GM04503 (cell line): ENCODE data around the gene AGT.
"Not testable (repeated sequence)": the region's sequence is repeated elsewhere in the genome, so short reads cannot be mapped to it uniquely, and the experiment has no call there.

Experiments used
- DNase-seq: peaks from one replicate; pipeline ENCODE4 v3.0.0-alpha.2; 2012; ENCODE audit warnings: low read depth

The AGT gene

DNA sequence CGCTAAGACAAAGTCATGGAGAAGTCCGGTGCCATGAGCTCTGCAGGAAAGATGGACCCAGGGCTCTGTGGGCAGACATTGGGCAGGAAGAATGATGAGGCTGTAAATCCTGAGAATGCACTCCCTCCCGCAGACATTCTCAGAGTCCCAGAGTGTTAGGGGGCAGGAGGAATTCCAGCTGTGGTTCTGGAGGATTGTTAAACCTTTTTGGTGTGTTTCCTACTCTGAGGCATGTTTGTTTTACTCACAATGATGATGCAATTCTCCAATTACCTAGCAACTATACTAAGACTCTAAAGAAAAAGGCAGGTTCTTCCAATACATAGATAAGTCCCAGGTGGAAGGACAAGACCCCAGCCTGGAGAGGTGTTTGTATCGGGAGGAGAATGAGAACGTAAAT is 30.5 kb upstream of the AGT start:
- DNase-seq, result peak; percentile 23

GRCh38 chr1:230743899-230744298 is 30.0 kb upstream of the AGT start:
- DNase-seq, result no peak

DNA sequence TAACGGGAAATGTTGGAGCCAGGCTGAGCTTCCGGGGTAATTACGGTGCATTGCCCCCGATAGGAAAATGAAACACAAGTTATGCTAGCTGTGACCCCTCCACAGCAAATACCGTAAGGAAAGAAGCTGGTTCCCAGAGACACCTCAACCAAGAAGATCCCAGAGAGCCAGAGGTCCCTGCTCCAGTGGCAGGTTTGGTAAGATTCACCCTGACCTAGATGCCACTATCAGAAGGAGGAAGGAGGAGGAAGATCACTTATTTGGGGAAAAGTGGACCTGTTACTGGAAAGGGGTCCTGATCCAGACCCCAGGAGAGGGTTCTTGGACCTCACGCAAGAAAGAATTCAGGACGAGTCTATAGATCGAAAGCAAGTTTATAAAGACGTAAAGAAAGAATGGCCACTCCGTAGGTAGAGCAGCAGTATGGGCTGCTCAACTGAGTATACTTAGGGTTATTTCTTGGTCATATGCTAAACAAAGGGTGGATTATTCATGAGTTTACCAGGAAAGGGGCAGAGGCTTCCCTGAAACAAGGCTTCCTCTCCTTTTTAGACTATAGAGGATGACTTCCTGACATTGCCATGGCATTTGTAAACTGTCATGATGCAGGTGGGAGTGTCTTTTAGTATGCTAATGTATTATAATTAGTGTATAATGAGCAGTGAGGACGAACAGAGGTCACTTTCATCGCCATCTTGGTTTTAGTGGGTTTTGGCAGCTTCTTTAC is 25.8 kb upstream of the AGT start:
- no peak for DNase-seq

DNA sequence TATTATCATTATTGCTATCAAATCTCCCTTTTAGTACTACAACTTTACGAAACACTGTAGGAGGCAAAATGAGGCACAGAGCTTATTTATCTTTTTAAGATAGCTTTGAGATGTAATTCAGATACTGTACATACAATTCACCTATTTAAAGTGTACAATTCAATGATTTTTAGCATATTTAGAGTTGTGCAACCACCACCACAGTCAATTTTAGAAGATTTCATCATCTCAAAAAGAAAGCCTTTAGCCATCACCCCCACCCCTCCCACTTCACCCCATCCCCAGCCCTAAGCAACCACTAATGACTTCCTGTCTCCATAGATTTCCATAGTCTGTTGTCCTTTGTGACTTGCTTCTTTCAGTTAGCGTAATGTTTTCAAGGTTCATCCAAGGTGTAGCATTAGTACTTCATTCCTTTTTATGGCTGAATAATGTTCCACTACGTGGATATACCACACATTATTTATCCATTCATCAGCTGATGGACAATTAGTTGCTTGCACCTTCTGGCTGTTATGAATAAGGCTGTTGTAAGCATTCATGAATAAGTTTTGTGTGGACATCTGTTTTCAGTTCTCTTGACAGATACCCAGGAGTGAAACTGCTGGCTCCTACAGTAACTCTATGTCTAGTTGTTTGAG is 23.8 kb upstream of the AGT start:
- no peak for DNase-seq

DNA sequence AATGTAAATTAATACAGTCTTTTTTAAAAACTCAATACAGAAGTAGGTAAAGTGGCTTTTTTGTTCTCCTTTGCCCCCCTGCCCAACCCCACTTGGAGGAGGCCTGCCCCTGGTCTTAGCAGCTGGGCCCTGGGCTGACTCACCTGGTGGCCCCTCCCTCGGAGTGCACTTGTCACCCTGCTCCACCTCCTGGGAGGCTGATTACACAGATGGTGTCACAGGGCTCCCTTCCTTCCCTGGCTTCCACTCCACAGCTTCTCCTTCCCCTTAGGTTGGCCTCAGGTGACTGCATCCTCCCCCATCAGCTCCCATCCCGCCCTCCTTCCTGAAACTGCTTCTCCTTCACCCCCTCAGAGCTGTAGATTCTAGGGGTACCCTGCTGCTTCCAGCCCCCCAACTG is 21.5 kb upstream of the AGT start:
- no peak for DNase-seq

GRCh38 chr1:230730977-230731376 is 17.1 kb upstream of the AGT start:
- no peak for DNase-seq

DNA sequence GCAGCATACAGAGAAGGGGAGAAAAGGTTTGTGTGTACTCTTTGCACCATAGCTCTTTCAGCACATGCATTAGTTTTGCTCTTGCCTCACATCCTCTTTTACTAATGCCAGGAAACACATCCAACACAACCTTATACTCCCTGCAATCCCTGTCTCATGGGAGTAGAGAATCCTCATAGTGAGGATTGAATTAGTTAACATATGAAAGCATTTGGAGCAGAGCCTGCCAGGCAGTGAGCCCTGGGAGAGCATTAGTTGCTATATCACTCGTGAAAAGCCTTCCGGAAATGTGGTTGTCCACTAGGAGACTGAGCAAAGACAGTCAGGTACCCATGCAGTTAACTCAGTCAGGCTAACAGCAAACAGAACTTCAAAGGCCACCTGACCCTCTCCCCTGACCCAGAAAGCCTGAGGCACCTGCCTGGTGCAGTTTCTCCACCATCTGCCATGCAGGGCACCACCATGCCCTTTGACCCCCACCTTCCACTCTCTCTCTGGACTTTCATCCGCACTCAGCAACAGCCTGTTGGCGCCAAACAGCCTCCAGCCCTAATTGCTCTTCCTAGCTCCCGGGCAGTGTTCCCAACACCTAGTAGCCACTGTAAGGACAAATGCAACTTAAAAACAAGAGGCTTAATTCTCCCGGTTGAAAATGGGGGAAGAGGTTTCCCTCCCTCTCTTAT is 14.9 kb upstream of the AGT start:
- DNase-seq, result no peak

- no peak for DNase-seq
These were observed 11.5 kb upstream of the AGT start for GRCh38 chr1:230725256-230726012.

DNA sequence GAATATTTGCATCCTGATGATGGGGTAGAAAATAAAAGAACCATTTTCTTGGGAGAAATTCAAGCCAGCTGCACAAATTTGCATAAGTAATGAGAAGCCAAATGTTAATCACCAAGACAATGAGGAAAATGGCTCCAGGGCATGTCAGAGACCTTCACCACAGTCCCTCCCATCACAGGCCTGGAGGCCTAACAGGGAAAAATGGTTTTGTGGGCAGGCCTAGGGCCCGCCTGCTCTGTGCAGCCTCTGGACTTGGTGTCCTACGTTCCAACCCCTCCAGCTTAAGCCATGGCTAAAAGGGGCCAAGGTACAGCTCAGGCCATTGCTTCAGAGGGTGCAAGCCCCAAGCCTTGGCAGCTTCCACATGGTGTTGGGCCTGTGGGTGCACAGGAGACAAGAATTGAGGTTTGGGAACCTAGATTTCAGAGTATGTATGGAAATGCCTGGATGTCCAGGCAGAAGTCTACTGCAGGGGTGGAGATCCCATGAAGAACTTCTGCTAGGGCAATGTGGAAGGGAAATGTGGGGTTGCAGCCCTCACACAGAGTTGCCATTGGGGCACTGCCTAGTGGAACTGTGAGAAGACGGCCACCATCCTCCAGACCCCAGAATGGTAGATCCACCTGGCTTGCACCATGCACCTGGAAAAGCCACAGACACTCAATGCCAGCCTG is 8.1 kb upstream of the AGT start:
- DNase-seq, result not testable (repeated sequence)

GRCh38 chr1:230717251-230717650 is 3.3 kb upstream of the AGT start:
- DNase-seq, result no peak

DNA sequence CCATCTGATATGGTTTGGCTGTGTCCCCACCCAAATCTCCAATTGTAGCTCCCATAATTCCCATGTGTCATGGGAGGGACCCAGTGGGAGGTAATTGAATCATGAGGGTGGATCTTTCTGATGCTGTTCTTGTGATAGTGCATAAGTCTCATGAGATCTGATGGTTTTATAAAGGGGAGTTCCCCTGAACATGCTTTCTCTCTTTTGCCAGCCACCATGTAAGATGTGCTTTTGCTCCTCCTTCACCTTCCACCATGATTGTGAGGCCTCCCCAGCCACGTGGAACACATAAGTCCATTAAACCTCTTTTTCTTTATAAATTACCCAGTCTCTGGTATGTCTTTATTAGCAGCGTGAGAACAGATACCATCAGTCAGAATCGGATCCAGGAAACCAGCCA is 2.5 kb upstream of the AGT start:
- not testable (repeated sequence) for DNase-seq

DNA sequence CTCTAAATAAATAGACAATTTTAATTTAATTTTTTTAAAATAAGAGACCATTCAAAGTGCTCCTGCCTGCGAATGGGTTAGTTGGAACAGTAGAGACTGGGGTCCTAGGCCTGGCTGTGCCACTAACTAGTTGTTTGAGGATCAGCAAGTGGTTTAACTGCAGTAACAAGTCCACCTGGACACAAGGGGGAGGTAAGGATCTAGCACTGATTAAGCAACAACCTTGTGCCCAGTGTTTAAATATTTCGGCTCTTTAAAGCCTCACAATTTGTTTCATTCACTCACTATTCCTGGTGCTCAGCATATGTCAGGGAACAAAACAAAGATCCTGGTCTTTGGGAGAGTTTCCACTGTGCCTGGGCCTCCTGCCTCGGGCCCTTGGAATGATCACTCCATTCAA is 1.6 kb upstream of the AGT start:
- DNase-seq, result no peak

DNA sequence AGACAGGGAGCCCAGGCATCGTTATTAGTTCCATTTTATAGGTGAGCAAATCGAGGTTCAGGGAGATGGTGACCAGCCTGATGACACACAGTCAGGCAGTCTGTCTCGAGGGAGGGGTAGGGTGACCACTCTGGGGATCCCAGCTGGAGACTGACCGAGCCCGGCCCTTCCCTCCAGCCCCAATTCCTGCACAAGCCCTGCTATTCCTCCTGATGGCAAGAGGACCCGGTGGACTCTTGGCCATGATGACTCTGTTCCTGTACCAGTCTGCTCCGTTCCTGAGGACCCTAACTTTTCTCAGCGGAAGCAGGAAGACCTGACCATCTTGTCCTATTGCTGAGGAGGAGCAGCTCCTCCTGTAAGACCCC is 391 bp downstream of the AGT start:
- DNase-seq, result no peak

DNA sequence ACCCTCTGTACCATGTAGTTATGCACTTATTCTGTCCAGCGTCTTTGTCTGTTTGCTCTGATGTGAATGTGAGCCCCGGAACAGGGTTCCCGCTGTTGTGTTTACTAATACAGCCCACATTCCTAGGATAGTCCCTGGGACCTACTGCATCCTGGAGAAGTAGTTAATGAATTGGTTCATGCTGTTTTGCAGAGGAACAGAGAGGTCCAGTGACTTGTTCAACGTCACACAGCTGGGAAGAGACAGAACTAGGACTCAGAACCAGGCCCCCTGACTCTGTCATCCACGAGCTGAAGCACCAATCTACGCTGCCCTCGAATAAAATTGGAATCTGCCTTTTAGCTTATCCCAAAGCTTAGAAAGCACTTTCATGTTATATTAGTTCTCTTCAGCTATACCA is 784 bp downstream of the AGT start:
- no peak for DNase-seq

- no peak for DNase-seq
These were observed 1.4 kb downstream of the AGT start for GRCh38 chr1:230712470-230712942.

GRCh38 chr1:230711245-230711644 is 2.7 kb downstream of the AGT start:
- no peak for DNase-seq

GRCh38 chr1:230710543-230710904 is 3.4 kb downstream of the AGT start:
- no peak for DNase-seq

- no peak for DNase-seq
These were observed 4.0 kb downstream of the AGT start for GRCh38 chr1:230709619-230710542.

- DNase-seq, result no peak
These were observed 5.0 kb downstream of the AGT start for GRCh38 chr1:230708631-230709580.
